ENCODE results near the gene CDC42BPA.
"Not testable (repeated sequence)": the region's sequence is repeated elsewhere in the genome, so short reads cannot be mapped to it uniquely, and the experiment has no call there.

CDC42BPA gene, protein sequence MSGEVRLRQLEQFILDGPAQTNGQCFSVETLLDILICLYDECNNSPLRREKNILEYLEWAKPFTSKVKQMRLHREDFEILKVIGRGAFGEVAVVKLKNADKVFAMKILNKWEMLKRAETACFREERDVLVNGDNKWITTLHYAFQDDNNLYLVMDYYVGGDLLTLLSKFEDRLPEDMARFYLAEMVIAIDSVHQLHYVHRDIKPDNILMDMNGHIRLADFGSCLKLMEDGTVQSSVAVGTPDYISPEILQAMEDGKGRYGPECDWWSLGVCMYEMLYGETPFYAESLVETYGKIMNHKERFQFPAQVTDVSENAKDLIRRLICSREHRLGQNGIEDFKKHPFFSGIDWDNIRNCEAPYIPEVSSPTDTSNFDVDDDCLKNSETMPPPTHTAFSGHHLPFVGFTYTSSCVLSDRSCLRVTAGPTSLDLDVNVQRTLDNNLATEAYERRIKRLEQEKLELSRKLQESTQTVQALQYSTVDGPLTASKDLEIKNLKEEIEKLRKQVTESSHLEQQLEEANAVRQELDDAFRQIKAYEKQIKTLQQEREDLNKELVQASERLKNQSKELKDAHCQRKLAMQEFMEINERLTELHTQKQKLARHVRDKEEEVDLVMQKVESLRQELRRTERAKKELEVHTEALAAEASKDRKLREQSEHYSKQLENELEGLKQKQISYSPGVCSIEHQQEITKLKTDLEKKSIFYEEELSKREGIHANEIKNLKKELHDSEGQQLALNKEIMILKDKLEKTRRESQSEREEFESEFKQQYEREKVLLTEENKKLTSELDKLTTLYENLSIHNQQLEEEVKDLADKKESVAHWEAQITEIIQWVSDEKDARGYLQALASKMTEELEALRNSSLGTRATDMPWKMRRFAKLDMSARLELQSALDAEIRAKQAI (N-terminal part only)

DNA sequence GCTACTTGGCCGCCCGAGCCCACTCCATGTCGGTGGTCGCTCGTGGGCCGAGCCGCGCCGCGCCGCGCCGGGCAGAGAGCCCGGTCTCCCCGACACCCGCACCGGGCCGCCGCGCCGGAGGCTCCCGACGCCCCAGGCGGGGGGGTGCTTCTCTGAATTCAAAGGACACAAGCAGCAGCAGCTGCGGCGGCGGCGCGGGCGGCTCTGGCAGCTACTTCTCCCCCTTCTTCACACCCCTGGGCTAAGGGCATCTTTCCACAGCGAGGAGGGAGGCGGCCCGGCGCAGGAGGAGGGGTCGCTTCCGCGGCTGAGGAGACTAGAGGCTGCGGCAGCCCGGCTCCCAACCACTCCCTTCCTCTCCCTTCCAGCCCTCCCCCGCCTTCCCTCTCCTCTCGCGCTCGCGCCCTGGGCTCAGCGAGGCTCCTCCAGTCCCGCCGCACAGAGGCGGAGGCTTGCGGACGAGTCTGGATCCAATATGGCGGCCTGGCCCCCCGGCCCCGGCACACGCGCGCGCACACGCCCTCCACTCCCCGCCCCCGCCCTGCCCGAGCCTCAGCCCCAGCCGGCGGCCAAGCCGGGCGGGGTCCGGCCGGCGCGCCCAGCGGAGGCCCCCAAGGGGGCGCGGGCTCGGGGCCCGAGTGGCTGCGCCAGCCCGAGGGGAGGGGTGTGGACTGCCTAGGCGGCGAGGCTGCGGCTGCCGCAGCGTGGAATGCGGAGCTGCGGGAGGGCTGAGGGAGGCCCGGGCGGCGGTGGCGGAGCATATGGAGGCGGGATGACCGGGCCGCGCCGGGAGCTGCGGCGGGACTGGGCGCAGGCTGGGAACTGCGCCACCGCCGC lies at the start of gene CDC42BPA:
Gene CDC42BPA (minus strand): TSS at position 477 of the 837 bp plus-strand sequence. CDS start 1,310 bp downstream, outside the sequence.
- DNase-seq = peak; percentile 77 to 93 (median 86)
- intact Hi-C loops (cut with DNase I) = loop anchor here (5.0 to 10.0 kb wide), 2 partner anchors 114 to 373 kb away; partner anchors contain the start of gene COQ8A

DNA sequence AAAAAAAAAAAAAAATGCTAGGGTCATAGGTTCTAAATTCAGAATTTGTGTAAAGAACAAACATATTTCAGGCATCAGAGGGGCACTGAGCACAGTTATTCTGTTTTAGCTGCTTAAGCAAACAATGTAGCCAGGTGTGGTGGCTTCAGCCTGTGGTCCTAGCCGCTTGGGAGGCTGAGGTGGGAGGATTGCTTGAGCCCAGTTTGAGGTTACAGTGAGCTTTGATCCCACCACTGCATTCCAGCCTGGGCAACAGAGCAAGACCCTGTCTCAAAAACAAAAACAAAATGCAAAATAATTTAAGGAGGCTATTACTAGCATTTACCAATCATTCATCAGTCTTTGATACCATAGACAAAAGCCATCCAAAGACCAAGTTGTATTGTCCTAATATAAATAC lies 49.7 kb upstream of the CDC42BPA start:
- intact Hi-C loops (cut with DNase I) = no loop called here
- DNase-seq = no peak

DNA sequence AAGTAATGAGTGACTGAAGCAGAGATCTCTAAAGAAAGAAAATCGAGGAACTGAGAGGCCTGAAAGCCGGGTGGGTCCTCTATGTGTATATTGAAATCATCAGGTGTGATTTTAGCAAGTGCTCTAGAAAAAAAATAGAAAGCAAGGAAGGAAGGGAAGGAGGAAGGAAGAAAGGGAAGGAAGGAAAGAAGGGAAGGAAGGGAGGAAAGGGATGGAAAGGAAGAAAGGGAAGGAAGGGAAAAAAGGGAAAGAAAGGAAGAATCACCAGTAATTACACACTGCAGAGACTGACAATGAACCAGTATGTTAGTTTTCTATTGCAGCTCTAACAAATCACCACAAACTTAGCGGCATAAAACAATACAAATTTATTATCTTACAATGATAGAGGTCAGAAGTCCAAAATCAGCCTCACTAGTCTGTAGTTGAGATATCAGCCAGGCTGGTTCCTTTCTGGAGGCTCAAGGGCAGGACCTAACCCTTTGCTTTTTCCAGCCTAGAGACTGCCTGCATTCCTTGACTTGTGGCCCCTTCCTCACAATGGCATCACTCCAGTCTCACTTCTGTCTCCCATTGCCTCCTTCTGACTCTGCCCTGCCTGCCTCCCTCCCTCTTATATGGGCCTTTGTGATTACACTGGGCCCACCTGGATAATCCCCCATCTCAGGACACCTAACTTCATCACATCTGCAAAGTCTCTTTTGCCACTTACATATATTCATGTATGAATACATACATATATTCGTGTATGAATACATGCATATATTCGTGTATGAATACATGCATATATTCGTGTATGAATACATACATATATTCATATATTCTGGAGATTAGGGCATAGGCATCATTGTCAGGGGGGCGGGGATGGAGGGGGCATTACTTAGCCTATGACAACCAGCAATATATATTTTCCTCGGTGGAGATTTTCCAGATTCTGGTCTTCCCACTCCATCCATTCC lies 47.5 kb upstream of the CDC42BPA start:
- intact Hi-C loops (cut with DNase I) = no loop called here
- no peak for DNase-seq

DNA sequence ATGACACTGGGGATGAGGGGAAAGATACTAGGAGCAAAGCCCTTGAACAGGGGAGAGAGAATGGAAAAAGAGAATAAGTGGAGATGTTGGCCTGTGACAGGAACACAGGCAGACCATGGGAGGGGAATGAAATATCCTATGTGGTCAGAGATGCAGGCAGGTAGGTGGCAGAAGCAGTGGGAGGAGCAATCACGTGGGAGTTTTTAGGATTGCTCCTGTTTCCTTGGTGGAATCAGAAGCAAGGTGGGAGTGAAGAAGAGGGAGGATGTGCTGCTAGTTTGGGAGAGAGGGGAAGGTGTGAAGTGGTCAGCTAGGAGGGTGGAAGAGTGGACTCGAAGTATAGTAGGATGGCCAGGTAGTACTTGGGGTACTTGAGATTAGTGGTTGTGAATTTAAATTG lies 46.4 kb upstream of the CDC42BPA start:
- no peak for DNase-seq
- intact Hi-C loops (cut with DNase I) = no loop called here

DNA sequence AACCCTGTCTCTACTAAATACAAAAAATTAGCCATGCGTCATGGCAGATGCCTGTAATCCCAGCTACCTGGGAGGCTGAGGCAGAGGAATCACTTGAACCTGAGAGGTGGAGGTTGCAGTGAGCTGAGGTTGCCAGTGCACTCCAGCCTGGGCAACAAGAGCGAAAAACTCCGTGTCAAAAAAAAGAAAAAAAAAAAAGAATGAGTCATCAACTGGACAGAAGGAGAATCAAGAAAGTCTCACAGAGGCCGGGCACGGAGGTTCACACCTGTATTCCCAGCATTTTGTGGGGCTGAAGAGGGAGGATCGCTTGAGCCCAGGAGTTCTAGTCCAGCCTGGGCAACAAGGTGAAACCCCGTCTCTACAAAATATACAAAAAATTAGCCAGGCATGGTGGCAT lies 45.5 kb upstream of the CDC42BPA start:
- intact Hi-C loops (cut with DNase I) = no loop called here
- no peak for DNase-seq

DNA sequence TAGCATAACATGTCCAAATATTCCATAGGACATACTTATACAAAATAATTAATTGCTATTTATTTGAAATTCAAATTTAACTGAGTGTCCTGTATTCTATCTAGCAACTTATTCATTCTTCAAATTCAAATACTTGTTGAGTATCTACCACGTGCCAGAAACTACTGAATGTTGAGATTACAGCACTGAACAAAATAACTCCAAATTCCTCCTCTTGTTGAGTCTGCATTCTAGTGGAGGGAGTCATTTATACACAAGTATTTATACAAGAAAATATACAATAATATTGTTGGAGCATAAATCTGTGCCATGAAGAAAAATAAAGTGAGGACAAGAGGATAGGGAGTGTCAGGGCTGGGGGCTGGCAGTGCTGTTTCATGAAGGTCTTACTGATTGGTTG lies 43.7 kb upstream of the CDC42BPA start:
- no peak for DNase-seq
- intact Hi-C loops (cut with DNase I) = no loop called here

DNA sequence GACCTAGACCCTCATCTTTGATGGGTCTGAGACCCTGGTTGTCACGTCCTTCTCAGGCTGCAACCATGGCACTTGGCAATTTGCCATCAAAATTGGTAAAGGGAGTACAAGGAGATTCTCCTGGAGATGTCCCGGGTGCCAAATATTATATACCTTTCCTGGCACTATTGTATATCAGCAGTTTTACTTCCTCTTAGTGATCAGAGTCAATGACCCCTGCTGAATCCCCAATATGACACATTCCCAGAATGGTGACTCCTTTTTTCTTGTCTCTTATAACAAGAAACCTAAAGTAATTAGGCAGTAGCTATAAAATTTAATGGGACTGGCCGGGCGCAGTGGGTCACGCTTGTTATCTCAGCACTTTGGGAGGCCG lies 39.6 kb upstream of the CDC42BPA start:
- no peak for DNase-seq
- intact Hi-C loops (cut with DNase I) = no loop called here

DNA sequence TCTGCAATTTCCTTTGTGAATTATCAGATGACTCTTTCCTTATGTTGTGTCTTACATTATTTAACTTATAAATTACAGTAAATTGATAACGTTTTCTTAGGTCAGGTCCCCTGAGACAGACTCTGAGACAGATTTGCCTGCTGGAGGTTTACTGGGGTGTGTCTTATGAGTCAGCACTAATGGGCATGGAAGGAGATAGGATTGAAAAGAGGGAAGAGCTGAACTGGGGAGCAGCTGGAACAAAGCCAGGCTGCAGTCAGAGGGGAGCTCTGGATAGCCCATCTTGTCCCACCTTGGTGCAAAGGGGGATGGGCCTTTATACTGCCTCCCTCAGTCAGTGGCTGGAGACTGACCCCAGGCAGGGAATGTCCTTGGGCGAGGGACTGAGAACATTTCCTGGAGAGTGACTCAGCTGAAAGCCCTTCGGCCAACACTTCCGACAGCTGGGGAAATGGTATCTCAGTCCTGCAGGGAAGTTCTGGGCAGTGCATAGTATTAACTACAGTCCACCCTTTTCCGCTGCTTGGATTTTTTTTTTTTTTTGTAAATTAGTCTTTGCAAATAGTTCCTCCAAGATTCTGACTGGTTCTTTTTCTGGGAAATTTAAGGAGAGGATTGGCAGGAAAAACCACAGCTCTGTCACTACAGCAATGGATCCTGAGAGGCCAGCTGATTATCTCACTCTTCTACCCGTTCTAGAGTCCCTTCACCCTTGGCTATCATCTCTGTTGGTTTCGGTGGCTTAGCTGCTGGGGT lies 39.1 kb upstream of the CDC42BPA start:
- intact Hi-C loops (cut with DNase I) = no loop called here
- peak in 5 of 42 donors; percentile 17 to 51 (median 30) for DNase-seq

DNA sequence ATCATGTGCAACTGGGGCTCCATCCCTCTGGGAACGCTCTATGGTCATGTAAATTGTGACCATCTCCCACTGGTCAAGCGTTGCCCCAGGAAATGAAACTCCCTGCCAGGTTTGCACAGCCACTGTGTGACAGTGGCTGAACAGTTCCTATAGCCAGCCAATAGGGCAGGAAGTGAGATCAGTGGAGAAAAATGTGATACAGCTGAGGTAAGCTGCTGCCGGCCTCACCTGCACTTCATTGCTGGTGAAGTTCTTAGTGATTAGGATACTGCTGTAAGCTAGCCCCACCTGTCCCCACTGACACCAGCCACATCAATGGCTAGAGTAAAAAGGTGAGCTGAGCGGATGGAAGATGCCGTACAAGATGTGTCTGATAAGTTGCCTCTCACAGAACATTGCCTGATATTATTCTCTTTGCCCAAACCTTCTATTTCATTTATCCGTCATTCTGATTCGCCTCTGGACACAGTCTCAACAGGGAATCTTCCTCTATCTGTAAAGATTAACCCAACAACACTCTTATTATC lies 38.4 kb upstream of the CDC42BPA start:
- no peak for DNase-seq
- intact Hi-C loops (cut with DNase I) = no loop called here

DNA sequence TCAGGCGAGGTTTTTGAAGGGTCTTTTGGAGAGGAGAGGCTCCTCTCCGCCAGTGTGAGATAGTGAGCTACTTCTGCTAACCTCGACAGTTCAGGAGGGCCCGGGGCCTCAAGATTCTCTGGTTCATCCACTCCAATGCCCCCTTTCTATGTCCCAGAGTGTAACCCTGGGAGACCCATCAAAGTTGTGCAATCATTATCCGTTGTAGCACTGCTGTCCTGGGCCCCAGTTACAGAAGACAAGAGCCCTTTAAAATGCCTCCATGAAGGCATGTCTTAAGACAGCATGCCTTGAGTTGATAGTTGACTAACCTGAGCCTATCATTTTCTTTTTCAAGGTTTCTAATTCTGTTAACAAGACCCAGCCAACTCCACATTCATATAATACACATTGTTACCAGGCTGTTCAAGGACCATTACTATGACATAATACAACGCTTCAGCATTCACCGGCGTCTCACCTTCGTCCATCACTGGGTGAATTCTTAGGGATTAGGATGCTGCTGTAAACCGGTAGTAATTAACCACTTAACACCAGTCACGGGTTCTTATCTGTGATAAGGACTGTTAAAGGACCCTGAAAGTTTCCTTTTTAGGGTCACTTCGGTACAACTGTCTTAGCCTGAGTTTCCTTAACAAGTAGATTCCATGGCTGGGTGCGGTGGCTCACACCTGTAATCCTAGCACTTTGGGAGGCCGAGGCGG lies 37.4 kb upstream of the CDC42BPA start:
- intact Hi-C loops (cut with DNase I) = no loop called here
- no peak for DNase-seq

DNA sequence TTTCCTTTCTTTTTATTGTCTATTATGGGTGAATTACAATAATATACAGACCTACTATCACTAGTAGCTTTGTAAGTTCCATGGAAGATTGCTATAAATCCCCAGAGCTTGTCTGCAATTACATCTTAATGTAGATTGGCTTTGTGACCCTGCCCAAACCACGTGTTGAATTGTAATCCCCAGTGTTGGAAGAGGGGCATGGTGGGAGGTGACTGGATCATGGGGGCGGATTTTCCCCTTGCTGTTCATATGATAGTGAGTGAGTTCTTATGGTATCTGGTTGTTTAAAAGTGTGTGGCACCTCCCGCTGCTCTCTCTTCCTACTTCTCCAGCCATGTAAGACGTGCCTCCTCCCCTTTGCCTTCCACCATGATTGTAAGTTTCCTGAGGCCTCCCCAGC lies 34.9 kb upstream of the CDC42BPA start:
- no peak for DNase-seq
- intact Hi-C loops (cut with DNase I) = no loop called here

DNA sequence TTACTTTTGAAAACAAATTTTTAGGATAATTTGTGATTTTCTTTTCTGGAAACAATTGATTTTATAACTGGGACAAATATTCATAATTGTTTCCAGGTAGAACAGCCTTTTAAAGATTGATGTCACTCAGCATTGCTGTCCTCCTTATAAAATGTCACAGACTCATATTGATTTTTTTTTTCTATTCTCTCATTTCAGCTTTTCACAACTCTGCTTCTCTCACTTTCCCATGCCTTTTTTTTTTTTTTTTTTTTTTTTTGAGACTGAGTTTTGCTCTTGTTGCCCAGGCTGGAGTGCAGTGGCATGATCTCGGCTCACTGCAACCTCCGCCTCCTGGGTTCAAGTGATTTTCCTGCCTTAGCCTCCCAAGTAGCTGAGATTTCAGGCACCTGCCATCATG lies 33.9 kb upstream of the CDC42BPA start:
- DNase-seq; intact Hi-C loops (cut with DNase I): not testable (repeated sequence)

DNA sequence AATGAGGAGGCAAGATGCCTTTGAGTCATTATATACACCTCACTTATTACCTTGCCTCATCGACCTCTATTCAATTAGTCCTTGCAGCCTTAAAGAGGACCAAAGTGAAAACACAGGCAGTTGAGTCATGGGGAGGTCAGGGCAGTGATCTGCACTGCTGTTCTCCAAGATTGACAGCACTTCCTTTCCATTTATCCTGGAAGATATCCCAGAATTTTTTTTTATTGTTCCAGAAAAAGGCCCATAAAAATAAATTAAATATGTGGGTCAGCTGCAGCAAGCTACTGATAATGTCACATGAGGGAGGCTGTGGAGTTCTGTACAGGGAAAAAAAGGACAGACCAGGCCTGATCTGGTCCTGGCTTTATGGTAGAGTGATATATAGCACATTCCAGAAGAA lies 33.2 kb upstream of the CDC42BPA start:
- intact Hi-C loops (cut with DNase I) = no loop called here
- no peak for DNase-seq

DNA sequence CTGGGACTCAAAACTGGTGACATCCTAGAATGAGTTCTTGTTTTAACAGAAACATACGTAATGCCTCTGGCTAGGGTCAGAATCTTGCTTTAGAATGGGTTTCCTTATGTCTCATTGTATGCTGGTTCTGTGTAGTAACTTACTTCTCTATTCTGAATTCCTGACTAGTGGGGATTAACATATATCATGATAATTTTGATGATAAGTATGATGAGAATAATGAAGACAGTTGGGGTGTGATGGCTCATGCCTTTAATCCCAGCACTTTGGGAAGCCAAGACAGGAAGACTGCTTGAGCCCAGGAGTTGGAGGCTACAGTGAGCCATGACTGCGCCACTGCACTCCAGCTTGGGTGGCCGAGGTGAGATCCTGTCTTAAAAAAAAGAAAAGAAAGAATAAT lies 31.7 kb upstream of the CDC42BPA start:
- intact Hi-C loops (cut with DNase I) = no loop called here
- DNase-seq = no peak

DNA sequence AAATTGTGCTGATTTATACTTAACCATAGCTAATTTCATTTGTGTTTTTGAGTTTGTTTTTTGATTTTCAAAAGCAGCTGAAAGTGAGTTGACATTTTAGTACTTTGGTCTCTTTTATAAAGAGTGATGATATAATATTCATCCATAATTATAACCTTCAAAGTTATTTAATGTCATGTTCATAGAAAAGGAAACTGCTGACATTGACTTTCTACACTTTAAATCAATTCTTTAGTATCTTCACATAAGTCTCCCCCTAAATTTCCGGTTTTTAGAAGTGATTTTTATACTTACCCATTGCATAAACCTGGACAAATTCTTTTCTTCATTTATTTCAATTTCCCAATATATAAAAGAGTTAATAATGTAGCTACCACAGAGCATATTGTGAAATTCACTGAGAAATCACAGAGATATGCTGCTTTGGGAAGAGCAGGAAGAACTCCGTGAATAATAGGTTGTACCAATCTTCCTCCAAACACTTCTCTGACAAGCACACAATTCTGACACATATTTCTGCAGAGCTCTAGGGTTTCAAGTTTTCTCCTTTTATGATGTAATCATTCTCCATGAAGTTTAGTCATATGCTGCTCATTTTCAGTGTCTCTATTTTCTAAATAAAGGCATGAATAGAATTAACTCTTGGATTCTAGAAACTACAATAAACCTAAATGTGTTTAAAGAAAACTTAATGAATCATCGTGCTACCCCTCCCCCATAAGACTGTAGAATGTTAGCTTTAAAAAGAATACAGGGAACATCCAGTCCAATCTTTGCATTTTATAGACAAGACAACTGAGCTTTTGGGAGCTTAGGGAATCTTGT lies 25.6 kb upstream of the CDC42BPA start:
- intact Hi-C loops (cut with DNase I) = no loop called here
- no peak for DNase-seq

DNA sequence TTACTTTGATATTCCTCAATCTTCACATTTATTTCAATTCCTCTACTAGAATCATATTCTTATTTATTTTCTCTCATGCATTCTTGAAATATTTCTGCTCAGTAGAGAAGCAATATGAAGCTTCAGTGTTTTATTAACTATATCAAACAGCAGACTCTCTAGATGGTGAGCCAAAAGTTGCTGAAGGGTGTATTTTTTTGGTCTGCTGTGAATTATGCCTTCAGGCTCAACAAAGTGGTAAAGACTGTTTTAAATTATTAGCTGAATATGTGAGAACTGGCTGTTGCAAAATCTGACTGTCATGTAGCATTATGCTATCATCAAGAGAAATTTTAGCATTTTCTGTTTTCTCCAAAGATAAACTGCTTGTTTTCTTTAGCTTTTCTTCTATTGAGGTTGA lies 24.9 kb upstream of the CDC42BPA start:
- intact Hi-C loops (cut with DNase I) = no loop called here
- no peak for DNase-seq

All from head of caudate nucleus (tissue), 42 donors.